SK-N-DZ (cell line): ENCODE measurements around the gene PRDM16.
"Not testable (repeated sequence)": the region's sequence is repeated elsewhere in the genome, so short reads cannot be mapped to it uniquely, and the experiment has no call there.

Experiments used
- DNase-seq: peaks from one replicate; pipeline ENCODE4 v3.0.0-alpha.2; 2015; ENCODE audit warnings: low spot score

The PRDM16 gene

GRCh38 chr1:3161176-3161840 lies 92.3 kb downstream of the PRDM16 start:
- DNase-seq, result no peak

GRCh38 chr1:3162322-3162882 lies 93.4 kb downstream of the PRDM16 start:
- DNase-seq, result no peak

GRCh38 chr1:3163356-3163755 lies 94.4 kb downstream of the PRDM16 start:
- DNase-seq, result no peak

GRCh38 chr1:3164671-3165070 lies 95.7 kb downstream of the PRDM16 start:
- no peak for DNase-seq

- DNase-seq, result not testable (repeated sequence)
Observed at GRCh38 chr1:3165189-3165588, 96.2 kb downstream of the PRDM16 start.

- no peak for DNase-seq
Observed at GRCh38 chr1:3166206-3166918, 97.4 kb downstream of the PRDM16 start.

- DNase-seq, result no peak
Observed at GRCh38 chr1:3167255-3167654, 98.3 kb downstream of the PRDM16 start.

GRCh38 chr1:3168678-3169077 lies 99.7 kb downstream of the PRDM16 start:
- no peak for DNase-seq

GRCh38 chr1:3169665-3170356 lies 100.8 kb downstream of the PRDM16 start:
- DNase-seq, result no peak

GRCh38 chr1:3170561-3171453 lies 101.8 kb downstream of the PRDM16 start:
- DNase-seq, result no peak

- no peak for DNase-seq
Observed at GRCh38 chr1:3171761-3172160, 102.8 kb downstream of the PRDM16 start.

GRCh38 chr1:3172431-3173380 lies 103.7 kb downstream of the PRDM16 start:
- no peak for DNase-seq

- no peak for DNase-seq
Observed at GRCh38 chr1:3173381-3173980, 104.5 kb downstream of the PRDM16 start.

- DNase-seq, result no peak
Observed at GRCh38 chr1:3174487-3175247, 105.7 kb downstream of the PRDM16 start.

GRCh38 chr1:3175486-3175885 lies 106.5 kb downstream of the PRDM16 start:
- DNase-seq, result no peak

- DNase-seq, result no peak
Observed at GRCh38 chr1:3176028-3176427, 107.0 kb downstream of the PRDM16 start.

GRCh38 chr1:3176820-3177219 lies 107.8 kb downstream of the PRDM16 start:
- DNase-seq, result no peak

- DNase-seq, result no peak
Observed at GRCh38 chr1:3178279-3178678, 109.3 kb downstream of the PRDM16 start.

GRCh38 chr1:3179471-3179870 lies 110.5 kb downstream of the PRDM16 start:
- DNase-seq, result no peak
